HG02588 (cell line): ENCODE measurements around the gene EHF.

Experiments used
- ATAC-seq: cut with Tn5 transposase; IDR thresholded peaks from one replicate; pipeline ENCODE4 v1.9.1; 2021; ENCODE audit warnings: mild to moderate bottlenecking, moderate library complexity; ENCODE audit not compliant: unreplicated experiment

Gene EHF

GRCh38 chr11:34623463-34623862 is 2.6 kb downstream of the EHF start:
- no peak for ATAC-seq

DNA sequence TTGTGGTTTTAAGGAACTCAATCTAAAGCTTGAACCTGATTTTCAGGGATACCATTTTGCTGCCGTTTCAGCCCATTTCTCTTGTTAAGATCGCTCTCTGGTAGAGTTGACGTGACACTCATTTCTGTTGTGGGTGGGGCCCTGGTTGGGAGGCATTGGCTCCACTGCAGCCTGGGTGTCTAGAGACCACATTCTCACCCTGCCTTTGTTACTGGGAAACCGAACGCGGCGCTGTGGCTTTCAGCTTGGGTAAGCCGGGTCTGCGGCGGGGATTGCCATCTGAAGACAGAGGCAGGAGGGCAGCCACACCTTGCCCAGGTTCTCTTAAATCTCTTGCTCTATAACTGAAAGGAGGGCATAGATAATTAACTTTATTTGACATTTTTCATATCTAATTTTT is 3.2 kb downstream of the EHF start:
- peak; percentile 56 for ATAC-seq

GRCh38 chr11:34625576-34625975 is 4.7 kb downstream of the EHF start:
- no peak for ATAC-seq

GRCh38 chr11:34626393-34626792 is 5.5 kb downstream of the EHF start:
- ATAC-seq, result no peak

DNA sequence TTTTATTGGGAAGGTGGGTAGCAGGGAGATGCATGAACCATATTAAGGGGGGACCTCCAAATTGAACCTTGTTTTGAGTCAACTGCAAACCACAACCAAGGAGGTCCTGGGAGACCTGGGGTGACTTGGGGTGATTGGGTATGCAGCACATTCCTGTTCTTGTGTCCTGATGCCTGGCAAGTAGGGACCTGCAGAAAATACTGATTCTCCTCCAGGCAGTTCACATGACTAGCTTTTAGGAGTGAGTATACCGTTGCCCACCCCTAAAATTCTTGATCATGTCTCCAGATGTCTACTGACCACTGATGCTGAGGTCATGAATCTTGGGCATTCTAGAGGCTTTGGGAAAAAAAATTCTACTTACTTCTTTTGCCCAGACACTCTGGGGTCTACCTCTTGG is 6.3 kb downstream of the EHF start:
- ATAC-seq, result no peak

DNA sequence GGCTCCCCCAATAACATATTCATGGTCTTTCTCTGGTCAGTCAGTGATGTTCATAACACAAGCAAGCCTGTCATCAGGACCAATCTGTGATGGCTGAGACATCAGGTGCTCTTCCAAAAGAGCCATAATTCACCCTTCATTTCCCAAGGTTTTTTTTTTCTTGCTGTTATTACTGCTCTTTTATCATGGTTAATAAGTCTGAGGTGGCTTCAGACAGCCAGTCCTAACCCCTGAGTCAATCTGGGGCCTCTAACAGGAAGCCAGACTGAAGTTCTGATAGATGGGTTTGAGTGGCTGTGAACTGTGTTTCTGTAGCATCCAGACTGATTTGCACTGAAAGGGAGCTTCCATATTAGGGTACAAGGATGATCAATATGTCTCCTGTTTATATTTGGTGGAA is 8.8 kb downstream of the EHF start:
- ATAC-seq, result no peak

DNA sequence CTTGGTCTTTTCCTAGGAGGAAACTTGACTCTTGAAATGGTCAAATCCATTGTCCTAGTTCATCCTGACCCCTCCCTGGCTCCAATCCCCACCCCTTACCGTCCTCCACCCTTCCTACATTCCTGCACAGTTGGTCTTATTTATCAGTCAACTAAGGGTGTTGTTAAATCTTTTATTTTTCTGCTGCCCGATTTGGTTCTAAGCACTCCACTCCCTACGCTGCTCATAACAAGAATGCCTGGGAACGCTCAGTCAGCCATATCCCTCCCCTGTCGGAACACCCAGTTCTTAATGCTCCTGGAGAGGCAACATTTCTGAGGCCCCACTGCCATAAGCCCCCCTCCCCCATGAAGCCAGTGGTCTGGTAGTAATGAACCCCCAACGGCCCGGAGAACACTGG is 9.7 kb downstream of the EHF start:
- ATAC-seq, result no peak

- no peak for ATAC-seq
Observed at GRCh38 chr11:34631297-34631696, 10.4 kb downstream of the EHF start.

DNA sequence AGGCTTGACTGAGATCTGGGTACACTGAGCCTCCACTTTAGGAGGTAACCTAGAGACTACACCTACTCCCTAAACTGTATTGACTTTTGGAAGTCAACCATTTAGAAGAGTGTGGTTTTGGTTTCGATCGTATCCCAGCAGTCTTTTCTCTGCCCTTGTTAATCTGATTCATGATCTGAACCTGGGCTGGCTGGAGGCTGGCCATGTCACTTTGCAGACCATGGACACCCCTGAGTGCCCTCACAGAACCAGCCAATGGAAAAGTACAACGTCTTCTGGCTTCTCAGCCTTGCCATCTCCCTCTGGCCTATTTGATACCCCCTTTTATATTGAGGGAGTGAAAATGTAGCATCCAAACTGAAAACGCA is 10.8 kb downstream of the EHF start:
- no peak for ATAC-seq

- ATAC-seq, result no peak
Observed at GRCh38 chr11:34632105-34632791, 11.4 kb downstream of the EHF start.

DNA sequence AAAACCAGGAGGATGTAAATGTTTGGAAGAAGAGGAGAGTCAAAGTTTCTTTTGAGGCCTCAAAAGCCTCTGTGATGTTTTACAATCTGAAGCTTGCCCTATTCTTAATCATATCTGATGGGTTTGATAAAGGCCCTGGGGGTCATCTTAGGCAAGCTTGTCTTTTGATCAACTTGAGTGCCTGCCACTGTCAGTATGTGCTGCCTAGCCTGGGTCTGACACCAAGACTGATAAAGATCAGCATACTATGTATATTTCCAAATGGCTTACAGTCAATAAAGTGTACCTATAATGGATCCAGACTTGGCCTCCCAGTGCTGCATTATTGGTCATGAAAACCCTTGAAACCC is 12.7 kb downstream of the EHF start:
- no peak for ATAC-seq

DNA sequence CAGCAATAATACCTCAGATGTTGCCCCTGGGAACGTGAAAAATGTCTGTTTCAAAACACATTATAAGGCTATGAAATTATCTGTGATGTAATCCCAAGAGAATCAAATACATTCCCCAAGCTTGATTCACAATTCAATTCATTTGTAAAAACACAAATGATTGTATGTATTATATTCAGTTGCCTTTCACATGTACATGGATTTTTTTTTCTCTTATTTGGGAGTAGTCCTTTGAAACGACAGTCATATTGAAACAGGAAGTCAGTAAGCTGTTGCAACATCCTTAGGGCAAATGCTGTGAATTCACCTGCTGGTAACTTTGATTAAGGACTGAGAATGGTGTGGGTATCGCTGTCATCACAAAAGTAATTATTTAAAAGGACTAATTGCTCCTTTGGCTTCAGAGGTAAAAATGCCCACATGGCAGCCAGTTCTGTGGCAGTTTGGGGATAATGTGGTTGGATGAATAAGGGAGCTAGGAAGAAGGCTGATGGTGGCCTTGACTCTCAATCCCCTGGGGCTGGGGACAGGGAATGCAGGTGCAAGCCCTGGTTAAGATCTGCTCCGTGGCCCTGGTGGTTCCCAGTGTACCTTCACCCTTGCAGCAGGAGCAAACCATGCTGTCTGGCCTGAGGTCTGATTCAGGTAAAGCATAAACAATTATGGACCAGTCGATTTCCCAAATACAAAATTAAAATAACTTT is 13.2 kb downstream of the EHF start:
- ATAC-seq, result peak; percentile 69

- no peak for ATAC-seq
Observed at GRCh38 chr11:34634694-34635062, 13.8 kb downstream of the EHF start.

DNA sequence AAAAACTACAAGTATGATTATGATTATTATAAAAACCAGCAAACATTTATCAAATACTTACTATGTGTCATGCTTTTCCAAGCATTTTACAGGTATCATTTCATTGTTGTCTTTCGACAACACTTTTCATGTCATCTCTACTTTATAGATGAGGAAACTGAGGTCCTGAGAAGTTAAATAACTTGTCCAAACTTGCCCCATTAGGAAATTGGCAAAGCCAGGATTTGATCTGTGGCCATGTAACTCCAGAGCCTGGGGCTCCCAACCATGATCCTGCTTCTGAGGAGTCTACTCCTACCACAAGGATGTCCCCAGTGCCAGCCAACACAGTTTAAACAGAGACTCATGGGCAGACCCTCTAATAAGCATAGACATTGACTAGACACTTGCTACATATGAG is 15.2 kb downstream of the EHF start:
- ATAC-seq, result no peak

DNA sequence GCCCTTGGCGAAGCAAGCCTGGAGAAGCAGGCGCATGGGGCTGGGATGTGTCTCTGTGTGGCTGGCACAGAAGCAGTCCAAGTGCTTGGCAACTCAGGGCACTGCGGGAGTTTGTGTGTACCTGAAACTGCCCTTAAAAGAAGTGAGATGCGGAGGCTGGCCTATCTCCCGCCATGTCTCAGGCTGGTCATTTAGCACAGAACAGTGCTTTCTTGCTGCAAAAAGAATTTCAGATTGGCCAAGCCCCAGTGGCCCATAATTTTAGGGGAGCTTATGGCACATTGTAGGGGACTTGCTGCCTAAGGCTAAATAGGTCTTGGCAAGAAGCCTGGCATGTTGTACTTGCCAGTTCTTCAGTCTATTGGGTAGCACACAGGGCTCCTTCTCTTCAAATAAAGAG is 16.4 kb downstream of the EHF start:
- ATAC-seq, result no peak

DNA sequence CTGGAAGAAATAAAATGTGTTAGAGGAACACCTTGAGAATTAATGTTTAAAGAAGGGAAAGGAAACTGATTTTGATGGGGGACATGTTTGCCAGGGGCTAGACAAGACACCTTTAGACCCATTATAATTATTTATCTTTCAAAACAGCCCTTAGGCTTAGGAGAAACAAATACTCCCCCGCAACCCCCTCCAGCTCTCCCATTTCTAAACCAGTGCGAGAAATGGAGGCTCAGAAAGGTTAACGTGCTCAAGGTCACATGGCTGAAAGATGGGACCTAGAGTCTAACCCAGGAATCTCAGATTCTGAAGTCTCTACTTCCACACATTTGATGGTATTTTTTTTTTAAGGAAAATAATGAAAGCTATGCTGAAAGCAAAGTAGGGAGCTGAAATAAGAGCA is 18.0 kb downstream of the EHF start:
- no peak for ATAC-seq

DNA sequence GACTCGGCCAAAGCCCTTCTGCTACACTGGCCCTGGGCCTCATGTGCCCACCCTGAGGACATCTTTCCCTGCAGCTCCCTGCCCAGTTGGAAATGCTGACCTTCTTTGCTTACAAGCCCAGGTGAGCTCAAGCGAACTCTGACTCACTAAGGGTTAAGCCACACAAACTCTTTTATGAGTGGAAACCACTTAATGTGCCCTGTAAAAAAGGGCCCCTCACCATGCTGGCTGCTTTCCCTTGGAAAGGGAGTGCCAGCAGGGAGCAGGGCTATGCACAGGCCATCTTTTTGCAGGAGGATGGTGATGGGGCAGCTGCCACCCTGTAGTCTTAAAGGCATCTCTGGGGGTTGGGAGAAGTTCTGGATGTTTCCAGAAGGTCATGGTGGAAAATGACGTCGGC is 18.7 kb downstream of the EHF start:
- ATAC-seq, result no peak

GRCh38 chr11:34640050-34640923 is 19.4 kb downstream of the EHF start:
- peak; percentile 75 for ATAC-seq

GRCh38 chr11:34640924-34641275 is 20.0 kb downstream of the EHF start:
- ATAC-seq, result no peak

- ATAC-seq, result no peak
Observed at GRCh38 chr11:34641456-34641855, 20.6 kb downstream of the EHF start.

GRCh38 chr11:34642001-34642554 is 21.2 kb downstream of the EHF start:
- ATAC-seq, result no peak

DNA sequence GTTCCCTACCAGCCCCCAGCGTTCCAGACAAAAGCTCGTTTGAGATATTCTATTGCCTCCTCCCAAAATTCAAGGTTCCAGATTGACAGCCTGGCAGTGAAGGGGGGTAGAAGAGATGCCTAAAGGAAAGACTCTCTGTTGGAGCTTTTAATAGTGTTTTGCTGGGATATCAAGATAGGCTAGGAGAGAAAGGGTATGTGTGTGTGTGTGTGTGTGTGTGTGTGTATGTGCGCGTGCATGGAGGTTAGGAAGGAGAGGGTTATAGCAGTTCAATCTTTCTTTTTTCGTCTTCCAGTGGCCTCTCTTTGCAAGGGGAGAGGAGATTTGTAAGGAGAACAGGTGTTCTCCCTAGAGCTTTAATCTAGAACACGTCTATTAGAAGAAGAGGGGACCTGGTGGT is 22.0 kb downstream of the EHF start:
- ATAC-seq, result no peak
